Testis (tissue), 2 donors: Measurements from ENCODE around the gene PRSS38.

ENCODE experiments used
- CTCF ChIP-seq, 3 experiments: fragments of 450-650 bp in 2 of 3; fragments of 200-600 bp in 1 of 3; sonication (generic) in 1 of 3; IDR thresholded peaks; one replicate each; pipeline ENCODE4 v1.5.1; 2016 to 2019; ENCODE audit warnings: antibody characterized with exemption in 3 of 3, mild to moderate bottlenecking in 2 of 3, moderate library complexity in 1 of 3
- POLR2A ChIP-seq: fragments of 450-650 bp; IDR thresholded peaks from one replicate; pipeline ENCODE4 v1.6.1; 2017; ENCODE audit warnings: antibody characterized with exemption, mild to moderate bottlenecking, moderate library complexity

DNA sequence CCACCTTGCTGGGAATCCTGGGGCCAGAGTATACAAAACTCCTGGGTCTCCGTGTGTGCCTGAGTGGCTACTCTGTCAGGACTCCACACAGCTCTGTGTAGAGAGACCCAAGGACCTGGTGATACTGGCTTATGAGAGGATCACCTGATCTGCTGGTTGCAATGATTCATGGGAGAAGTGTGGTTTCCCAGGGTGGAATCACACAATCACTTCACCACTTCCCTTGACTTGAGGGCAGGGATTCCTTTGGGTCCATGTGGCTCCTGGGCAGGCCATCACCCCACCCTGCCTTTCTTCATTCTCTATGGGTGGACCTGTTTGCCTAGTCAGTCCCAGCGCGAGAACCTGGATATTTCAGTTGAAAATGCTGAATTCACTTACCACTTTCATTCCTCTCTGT is 13.3 kb downstream of the PRSS38 start:
- no peak for TF ChIP-seq POLR2A
- TF ChIP-seq CTCF (IDR thresholded peaks at IDR 0.05): no peak
